T-helper 2 cell treated with Interferon-gamma antibody and Interleukin-4, amounts not matched to agents 100 ng/mL and 5 ng/mL, for 36 hours (primary cell): ENCODE measurements around the gene GJB6. TPM values are rescaled to one million over a fixed set of nuclear protein-coding genes. Genes with fewer than 3 reads are reported as not detected.
"Not testable (repeated sequence)": the region's sequence is repeated elsewhere in the genome, so short reads cannot be mapped to it uniquely, and the experiment has no call there.

Experiments used
- intact Hi-C: fragments of 100-400 bp; cut with micrococcal nuclease; formaldehyde crosslinking; loops from one replicate; pipeline ENCODE4 v1.15.1; 2023
- total RNA-seq: library from RNA; stranded (reverse); gene quantifications from 2 replicates; pipeline ENCODE4 v1.2.3, GENCODE V29; 2022

GJB6 gene
- total RNA-seq, result 2.6 and 2.7 TPM in 2 replicates

DNA sequence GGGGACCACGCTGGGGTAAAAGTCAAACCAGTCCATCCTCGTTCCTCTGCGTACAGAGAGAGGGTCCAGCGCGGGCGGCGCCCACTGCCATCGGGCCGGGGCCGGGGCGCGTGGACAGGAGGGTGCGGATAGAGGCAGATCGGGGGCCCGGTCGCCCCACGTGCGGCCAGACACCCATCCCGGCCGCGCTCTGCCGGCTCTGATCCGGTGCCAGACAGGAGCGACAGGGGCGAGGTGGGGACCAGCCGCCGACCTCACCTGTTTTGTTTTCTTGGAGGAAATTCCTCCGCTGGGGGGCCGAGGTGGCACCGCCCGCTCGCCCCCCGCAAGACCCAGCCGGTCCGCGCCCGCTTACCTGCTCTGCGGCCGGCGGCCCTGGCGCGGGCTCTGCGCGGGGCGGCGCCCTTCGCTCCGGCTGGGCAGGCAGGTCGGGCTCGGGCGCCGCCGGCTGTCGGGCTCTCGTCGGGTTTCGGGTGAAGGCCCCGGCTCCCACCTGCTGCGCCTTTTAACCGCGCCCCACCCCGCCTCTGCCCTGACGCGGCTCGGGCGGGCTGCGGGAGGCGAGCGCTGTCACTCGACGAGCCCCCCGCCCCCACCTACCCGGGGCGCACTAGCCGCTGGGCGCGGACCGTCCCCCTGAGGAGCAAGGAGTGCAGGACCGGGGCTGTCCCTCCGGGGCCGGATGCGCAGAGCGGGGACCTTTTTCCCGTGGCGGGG lies at the start of gene GJB6:
GJB6 (minus strand) TSS at position 481 of the 717 bp plus-strand sequence. CDS start 8,839 bp downstream, outside the sequence.
- intact Hi-C loops, result no loop called here

DNA sequence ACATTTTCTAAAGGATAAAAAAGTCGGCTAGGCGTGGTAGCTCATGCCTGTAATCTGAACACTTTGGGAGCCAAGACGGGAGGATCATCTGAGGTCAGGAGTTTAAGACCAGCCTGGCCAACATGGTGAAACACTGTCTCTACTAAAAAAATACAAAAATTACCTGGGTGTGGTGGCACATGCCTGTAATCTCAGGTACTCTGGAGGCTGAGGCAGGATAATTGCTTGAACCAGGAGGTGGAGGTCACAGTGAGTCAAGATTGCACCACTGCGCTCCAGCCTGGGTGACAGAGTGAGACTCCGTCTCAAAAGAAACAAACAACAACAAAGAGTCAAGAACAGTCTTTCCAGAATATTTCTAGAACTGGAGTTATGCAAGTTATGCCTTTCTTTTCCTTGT lies 44.8 kb upstream of the GJB6 start:
- intact Hi-C loops, result not testable (repeated sequence)

DNA sequence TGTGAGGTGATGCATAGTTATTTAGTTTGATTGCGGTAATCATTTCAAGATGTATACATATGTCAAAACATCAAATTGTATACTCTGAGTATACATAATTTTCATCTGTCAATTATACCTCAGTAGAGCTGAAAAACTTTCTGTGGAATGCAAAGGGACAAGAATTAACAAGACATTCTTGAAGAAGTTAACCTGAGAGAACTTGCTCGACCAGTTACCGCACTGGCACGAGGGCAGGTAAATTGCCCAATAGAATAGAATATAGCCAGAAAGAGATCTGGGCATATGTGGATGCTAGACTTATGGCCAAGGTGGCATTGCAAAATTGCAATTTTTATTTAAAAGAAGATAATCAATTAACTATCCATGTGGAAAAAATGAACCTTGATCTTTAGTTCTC lies 42.3 kb upstream of the GJB6 start:
- intact Hi-C loops, result no loop called here

DNA sequence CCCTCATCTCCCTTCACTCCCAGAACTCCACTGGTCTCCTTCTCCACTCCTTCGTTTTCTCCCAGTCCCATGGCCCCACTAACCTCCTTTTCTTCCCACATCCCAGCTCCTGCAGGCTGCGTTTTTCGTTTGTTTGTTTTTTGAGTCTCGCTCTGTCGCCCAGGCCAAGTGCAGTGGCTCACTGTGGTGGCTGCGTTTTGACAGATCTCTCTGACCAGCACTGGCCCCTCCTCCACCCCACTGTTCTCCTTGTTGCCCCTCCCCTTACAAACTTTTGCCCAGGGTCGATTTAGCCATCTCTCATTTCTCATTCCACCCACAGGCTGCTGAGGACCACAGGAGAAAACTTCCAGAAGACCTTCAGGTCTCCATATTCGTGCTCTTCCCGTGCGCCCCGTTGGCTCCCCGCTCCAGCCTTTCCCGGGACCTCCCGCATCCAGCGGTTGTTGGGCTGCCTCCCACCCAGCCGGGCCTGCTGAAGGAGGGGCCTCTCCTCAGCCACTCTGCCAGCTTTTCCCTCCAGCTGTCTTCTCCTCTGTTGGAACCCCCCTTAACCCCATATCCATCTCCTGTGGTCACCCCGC lies 40.6 kb upstream of the GJB6 start:
- intact Hi-C loops, result no loop called here

DNA sequence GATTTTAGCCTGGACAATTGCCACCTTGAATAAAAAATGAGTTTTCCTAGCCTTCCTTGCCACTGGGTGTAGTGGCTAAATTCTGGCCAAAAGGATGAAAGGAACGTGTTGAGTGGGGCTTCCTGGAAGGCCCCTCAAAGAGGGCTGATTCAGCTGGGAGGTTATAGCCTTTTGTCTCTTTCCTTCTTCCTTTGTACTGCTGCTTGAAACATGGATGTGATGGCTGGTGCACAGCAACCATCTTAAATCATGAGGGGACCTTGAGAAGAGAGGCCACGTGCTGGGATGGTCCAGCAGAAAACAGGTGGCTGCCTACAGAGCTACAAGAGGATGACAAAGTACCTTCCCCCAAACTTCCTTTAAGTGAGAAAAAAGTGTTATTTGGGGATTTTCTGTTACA lies 40.0 kb upstream of the GJB6 start:
- intact Hi-C loops, result no loop called here

DNA sequence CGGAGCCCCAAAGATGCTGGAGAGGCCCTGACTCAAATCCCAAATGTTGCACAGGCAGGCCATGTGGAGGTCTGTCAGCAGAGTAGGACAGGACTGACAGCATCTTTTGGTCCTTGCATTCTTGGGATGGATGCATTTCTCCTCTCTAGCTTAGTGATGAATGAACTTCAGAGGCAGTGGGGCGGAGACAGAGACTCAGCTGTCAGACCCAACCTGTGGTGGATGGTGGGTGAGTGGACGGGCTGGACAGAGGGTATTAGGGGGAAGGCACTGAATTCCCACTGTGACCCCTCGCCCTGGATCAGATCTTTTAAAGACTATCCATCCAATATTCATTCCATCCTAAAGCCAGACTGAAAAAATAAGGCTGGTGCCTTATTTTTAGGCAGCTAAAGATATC lies 39.3 kb upstream of the GJB6 start:
- intact Hi-C loops, result no loop called here

DNA sequence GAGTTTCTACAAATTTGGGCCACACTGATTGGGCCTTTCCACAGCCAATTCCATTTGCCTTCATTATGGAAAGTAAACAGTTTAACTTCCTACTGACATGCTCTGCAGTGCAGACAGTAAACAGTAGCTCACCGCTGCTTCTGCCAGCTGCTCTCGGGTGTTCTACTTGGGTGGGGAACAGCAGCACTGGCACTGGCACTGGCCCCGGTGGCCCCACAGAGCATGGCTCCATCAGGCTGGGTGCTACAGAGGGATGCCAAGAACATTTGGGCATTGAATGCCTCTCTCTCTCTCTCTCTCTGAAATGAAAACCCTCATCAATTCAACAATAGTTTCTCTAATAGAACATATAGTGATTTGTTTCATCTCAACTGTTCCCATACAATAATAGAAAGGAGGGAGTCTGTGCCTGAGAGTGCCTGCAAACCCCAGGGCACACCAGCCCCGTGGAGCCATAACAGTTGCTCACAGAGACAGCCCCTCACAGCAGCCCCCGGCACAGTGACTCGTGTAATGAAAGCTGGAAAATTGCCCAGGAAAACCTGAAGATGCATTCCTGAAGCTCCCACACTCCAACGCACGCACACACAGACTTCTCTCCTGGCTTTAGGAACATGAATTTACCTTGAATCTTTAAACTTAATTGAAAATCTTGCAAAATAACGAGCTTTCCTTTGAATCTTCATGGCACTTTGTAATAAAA lies 38.2 kb upstream of the GJB6 start:
- intact Hi-C loops, result no loop called here

DNA sequence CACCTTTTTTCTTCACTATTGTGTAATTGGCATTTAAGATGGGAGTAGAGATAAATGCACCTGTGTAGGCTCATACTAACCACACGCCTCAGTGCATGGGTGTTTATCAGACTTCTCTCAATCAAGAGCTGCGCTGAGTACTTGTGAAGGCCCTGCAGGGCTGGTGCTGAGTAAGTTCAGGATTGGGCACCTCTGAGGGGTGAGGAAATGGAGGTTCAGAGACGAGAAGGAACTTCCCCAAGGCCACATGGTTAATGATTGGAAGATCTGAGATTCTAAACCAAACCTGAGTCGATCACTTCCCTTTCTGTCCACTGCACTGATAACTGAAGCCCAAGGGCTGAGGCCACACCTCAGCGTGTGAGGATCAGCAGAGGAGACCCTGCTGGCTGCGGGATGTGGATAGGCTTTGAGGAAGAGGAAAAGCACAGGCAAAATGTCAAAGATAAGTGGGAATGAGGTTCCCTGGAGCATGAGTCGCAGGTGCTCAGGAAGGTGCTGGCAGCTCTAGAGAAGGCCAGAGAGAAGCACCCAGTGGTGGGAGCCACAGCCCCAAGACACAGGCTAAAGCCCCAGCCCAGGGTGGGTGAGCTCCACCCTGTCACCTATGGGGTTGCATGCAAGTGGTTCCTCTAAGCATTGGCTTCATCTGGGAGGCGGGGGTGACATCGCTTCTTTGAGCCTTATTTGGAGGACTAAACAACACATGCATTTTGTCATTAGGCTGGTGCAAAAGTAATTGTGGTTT lies 32.3 kb upstream of the GJB6 start:
- intact Hi-C loops, result no loop called here

DNA sequence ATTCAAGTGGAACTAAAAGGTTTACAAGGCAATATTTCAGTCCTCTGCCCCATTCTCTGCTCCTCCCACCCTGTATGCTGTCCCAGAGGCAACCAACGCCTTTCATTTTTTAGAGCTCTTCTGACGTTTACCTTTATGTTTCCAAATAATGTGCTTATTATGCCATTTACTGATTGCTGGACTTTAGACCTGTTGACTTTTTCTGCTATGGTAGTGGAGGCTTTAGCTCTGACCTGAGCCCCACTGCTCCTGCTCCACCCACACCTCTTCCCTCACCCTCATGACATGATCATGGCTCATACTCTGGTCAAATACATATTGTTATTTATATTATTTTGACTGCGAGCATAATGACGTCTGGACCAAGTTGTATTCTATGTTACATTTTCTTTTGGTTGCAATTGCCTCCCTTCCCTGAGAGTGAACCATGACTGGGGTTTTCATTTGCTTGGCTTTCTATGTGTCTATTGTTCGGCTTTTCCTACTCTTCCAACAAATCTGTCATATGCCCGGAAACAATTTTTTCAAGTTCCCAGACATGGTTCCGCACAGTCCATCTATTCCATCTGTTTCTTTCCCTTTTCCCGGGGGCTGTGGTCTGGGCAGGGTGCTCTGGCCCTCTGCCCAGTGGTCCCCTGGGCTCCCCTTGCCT lies 31.4 kb upstream of the GJB6 start:
- intact Hi-C loops, result no loop called here

DNA sequence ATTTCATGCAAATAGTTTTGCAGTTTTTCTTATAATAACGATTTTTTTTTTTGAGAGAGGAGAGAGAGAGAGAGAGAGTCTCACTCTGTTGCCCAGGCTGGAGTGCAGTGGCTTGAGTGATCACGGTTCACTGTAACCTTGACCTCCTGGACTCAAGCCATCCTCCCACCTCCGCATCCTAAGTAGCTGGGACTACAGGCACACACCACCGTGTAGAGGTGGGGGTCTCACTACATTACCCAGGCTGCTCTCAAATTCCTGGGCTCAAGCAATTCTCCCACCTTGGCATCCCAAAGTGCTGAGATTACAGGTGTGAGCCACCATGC lies 26.8 kb upstream of the GJB6 start:
- intact Hi-C loops, result no loop called here

DNA sequence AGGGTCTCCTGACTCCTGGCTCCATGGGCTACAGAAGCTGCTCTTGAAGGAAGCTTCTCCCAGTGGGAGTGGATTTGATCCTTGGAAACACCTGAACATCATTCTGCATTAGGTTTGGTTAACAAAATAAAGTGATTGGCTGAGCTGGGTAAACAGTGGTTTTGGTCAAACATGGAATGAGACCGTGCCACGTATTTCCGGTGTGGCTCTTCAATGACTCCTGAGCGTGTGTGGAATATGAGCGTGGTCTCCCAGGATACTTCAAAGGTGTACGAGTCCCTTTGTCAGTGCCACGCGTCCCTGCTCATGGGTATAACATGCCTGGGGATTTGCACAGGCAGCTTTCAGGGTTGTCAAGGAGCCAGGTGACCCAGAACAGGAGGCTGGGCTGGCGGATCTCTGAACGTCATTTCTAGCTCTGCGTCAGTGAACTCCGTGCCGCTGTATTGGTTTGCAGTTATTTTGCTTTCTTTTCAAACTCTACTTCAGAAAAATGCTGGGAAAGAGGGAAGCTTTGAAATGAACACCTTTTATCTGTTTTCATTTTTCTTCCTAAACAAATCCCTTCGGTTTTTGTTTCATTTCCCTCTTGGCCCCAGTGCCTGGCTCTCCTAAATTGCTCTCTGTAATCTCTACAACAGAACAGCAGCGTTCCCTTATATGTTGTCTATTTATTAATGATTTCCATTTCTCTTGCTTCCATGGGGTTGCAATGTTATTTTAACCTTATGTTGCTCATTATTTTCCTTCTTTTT lies 26.3 kb upstream of the GJB6 start:
- intact Hi-C loops, result no loop called here

DNA sequence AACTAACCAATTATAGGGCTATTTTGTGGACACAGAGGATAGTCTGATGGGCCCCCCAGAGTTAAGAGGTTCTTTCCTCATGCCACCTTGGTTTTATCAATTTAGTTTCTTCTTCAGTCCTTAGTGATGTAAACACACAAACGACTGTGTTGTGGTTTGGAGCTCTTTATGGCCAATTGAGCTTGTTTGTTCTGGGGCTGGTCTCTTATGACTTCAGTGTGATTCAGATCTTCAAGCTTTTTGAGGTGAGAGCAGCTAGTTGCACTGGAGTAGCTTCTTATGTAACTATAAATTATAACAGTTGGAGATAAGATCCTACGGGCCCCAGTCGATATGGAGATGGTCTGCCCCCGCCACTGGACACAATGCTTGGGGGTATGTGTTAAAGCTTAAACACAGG lies 22.0 kb upstream of the GJB6 start:
- intact Hi-C loops, result no loop called here

DNA sequence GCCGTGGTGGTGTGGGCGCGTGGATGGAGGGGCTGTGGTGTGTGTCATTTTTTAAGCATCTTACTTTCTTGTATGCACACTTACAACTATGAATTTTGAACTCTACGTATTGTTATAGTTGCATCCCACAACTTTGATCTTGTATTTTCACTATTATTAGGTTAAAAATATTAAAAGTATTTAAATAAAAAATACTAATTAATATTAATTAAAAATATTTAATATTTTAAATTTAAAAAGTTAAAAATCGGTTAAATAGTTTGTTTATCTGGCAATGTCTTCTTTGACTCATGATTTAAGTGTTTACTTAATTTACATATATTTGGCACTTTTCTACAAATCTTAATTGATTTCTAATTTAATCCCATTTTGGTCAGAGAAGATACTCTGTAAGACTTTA lies 17.8 kb upstream of the GJB6 start:
- intact Hi-C loops, result no loop called here

DNA sequence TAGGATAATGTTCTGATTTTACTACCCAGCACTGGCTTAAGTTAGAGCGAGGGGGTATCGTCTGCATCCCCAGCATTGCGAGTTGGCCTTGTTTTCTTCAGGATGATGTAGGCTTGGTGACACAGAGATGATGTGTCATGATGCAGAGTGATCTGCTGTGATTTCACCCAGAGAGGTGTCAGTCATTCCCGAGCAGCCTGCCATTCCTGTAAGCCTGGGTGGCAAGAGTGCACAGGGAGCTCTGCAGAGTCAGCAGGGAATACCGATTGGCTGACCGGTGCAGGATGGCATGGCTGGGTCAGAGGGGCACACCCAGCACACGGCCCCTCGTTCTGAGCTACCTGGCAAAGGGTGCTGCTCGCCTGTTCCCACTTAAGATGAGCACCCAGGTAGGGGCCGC lies 15.8 kb upstream of the GJB6 start:
- intact Hi-C loops, result no loop called here

DNA sequence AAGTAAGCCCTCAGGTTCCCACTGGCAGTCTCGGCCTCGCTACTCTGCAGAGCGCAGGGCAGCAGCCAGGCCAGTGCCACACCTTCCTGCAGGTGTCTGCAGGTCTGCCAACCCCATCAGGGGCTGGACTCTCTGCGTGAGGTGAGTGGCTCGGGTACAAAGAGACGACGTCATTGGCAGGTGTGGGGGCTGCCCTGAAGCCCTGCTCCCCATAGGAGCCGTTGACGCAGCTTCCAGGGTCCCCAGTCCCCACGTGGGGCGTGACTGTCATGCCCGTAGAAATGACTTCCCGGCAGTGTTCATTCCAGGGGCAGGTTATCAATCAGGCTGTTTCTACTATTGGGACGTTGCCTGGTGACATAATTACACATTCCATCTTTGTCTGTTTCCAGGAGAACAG lies 15.3 kb upstream of the GJB6 start:
- intact Hi-C loops, result no loop called here

DNA sequence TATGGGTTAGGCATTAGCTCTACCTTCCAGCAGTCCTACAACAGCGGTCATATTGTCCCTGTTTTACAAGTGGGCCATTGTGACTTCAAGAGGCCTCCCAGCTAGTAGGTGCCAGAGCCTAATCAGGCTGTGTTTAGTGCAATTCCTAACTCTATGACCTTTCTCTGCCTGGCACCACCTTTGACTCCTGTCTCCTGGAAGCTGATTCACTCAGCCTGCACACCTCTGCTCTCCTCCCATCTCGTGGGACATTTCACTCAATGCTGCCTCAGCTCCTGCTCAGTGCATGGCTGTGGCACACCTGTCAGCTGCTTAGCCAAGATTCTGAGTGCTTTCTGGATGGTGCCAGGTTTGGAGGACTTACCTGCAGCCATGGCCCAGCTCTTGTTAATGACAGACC lies 9.5 kb upstream of the GJB6 start:
- intact Hi-C loops, result no loop called here

DNA sequence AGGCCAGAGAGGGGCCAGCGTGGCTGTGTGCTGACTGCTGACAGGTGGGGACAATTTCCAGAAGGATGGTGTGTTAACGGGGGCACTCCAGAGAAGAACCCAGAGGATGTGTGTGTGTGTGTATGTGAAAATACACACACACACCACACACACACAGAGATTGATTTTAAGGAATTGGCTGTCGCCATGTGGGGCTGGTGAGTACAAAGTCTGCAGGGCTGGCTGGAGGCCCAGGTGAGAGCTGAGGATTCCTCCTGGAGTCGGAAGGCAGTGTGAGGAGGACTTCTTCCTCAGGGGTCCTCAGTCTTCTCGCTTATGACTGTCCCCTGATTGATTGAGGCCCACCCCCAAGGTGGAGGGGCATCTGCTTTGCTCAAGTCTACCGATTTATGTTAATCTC lies 7.6 kb upstream of the GJB6 start:
- intact Hi-C loops, result no loop called here

DNA sequence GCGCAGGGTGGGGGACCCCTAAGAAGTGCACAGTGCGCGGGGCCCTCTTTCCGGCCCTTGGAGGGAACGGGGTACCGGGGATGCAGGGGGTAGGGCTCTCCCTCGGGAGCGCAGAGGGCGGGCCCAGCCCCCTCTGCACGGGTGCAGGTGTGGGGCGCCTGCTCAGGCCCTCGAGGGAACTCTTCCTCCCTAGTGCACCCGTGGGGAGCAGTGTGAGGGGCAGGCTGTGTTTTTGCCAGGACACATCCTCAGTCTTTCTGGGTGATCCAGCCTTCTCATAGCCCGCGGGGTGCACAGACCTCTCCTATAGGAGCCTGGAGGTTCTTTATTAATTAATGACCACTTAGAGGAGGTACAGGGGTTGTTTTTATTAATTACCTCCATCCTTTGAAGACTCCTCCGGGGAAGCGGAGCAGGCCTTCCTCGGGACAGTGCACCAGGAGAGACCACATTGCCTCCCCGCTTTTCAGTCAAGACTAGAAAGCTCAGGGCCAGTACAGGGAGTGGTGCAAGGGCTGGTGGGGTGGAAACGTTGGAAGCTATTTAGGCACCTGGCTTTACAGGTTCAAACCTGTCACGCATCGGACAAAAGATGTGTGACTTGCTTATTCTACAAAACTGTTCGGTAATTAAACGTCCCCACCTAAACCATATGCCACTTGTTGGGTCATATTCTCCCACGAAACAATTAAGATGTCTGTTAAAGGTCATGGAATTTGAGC lies 598 bp upstream of the GJB6 start:
- intact Hi-C loops, result no loop called here

DNA sequence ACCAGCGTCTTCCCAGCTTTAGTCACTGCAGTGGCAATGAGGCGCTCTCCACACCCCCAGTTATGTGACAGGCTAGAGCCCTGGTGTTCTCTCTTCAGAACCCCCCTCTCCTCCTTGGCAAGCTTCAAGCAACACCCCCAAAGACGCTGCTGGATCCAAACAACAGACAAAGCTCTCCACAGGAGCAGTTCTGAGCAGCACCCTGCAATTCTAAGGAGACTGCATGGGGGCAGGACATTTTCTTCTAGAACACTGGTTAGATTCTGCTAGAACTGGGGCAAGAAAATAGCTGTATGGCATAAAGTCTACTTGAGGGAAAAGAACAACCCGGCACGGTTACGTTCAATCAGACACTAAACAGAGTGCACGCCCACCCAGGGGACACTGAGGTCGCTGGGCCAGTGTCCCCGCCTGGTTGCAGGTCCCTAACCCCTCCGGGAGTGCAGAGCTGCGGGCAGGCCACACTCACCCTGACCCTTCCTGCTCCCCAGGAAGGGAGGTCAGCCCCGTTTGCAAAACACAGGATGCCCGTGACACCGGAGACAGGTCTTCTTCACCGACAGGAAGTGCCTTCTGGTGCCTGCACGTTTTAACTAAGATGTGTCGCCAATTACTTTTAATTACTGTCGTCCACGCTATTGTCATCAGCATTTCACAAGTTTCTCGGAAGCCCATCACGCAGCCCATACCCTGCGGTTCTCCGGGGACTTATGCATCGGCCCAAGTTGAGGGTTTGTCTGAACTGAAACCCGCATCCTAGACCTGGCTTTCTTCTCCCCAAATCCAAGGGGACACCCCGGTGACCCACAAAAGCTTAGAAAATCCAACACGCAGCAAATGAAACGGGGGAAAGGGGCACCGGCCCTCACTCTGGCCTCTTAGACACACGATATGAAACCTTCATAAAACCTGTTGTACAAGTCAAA lies 943 bp downstream of the GJB6 start:
- intact Hi-C loops, result no loop called here
